Upper lobe of left lung (tissue), 6 donors: ENCODE results near the gene PROB1. TPM values are rescaled to one million over a fixed set of nuclear protein-coding genes. Genes with fewer than 3 reads are reported as not detected.
A peak's percentile ranks its signal among the peaks of the same experiment; 100 is the strongest.

Experiments
- ATAC-seq, 2 donors: fragments of 200-7000 bp; cut with Tn5 transposase; one replicate each; pipeline ENCODE4 v1.9.1; 2022; ENCODE audit warnings: mild to moderate bottlenecking in 2 of 2, moderate library complexity in 2 of 2; ENCODE audit not compliant: low FRiP score in 2 of 2
- DNase-seq, 2 donors: peaks; one replicate each; pipeline ENCODE4 v3.0.0-alpha.2; 2019 to 2020
- H3K27ac ChIP-seq, 4 donors: fragments of 200-600 bp; sonication (generic); one replicate each; pipeline ENCODE4 v1.5.1; 2016 to 2019
- H3K27me3 ChIP-seq, 4 donors: fragments of 200-600 bp; sonication (generic); one replicate each; pipeline ENCODE4 v1.5.1; 2017 to 2019
- H3K36me3 ChIP-seq, 4 donors: fragments of 200-600 bp; sonication (generic); one replicate each; pipeline ENCODE4 v1.5.1; 2016 to 2019
- H3K4me1 ChIP-seq, 4 donors: fragments of 200-600 bp; sonication (generic); one replicate each; pipeline ENCODE4 v1.5.1; 2018 to 2019
- H3K4me3 ChIP-seq, 4 donors: fragments of 200-600 bp; sonication (generic); one replicate each; pipeline ENCODE4 v1.5.1; 2017 to 2019; ENCODE audit warnings: mild to moderate bottlenecking in 2 of 4, moderate library complexity in 1 of 4
- H3K9me3 ChIP-seq, 4 donors: fragments of 200-600 bp; sonication (generic); one replicate each; pipeline ENCODE4 v1.5.1; 2018 to 2019
- CTCF ChIP-seq, 6 experiments: fragments of 450-650 bp in 4 of 6; fragments of 200-600 bp in 2 of 6; sonication (generic) in 2 of 6; IDR thresholded peaks; one replicate each; pipeline ENCODE4 v1.5.1; 2016 to 2019; ENCODE audit warnings: antibody characterized with exemption in 6 of 6
- EP300 ChIP-seq, 4 donors: sonication (generic); formaldehyde crosslinking; IDR thresholded peaks; one replicate each; pipeline ENCODE4 v1.5.1; 2017; ENCODE audit warnings: antibody characterized with exemption in 4 of 4, control low read depth in 2 of 4
- POLR2A ChIP-seq, 4 donors: fragments of 450-650 bp; IDR thresholded peaks; one replicate each; pipeline ENCODE4 v1.5.1; 2016 to 2017; ENCODE audit warnings: antibody characterized with exemption in 4 of 4, mild to moderate bottlenecking in 2 of 4
- POLR2AphosphoS5 ChIP-seq, 2 donors: sonication (generic); formaldehyde crosslinking; IDR thresholded peaks; one replicate each; pipeline ENCODE4 v1.5.1; 2017; ENCODE audit warnings: antibody characterized with exemption in 2 of 2
- WGBS, 2 donors: methylation state at CpG; one replicate each; pipeline ENCODE4 v1.1.5; 2017 to 2018; 5-methylcytosine and 5-hydroxymethylcytosine counted together
- total RNA-seq, 6 donors: library from RNA; depleted of rRNA in 4 of 6; stranded (reverse); fragments of >200 nt in 4 of 6; gene quantifications; one replicate each; pipeline versions ENCODE4 v1.1.0 to v1.2.1, GENCODE V29; 2016 to 2021
- donor health status: DM: no; HTN: no; CAD: no; lungs with moderate emphysema.
- donor health status: DM: no; HTN: yes; CAD: no; lungs with severe emphysema.

Gene PROB1
- total RNA-seq, 6 donors from 2014 or later = 0.33 to 2.1 (median 0.95) TPM

GRCh38 chr5:139392678-139393496 lies 2.0 kb downstream of the PROB1 start:
- ATAC-seq (peak; percentile 68 to 78), DNase-seq (peak; percentile 77 to 94)
- 10 to 13% methylated on average over 19 to 34 of the region's 77 CpGs for WGBS, 2 donors
- peaks cover 0 to 31% (median 18%) of the 10 kb centered on the region in 4 donors for H3K27me3 ChIP-seq
- peaks cover 14 to 53% (median 43%) of the 10 kb centered on the region in 4 donors for H3K4me1 ChIP-seq
- H3K36me3 ChIP-seq = no peaks in the 10 kb centered on the region
- H3K27ac ChIP-seq = peak overlapping the region in 2 of 4 donors; percentile 56 to 71
- peak overlapping the region; percentile 26 to 65 (median 54) for H3K4me3 ChIP-seq
- H3K9me3 ChIP-seq = no peaks in the 10 kb centered on the region
- TF ChIP-seq POLR2A (IDR thresholded peaks at IDR 0.05) = no peak
- peak; percentile 44 to 87 (median 86) for TF ChIP-seq CTCF (IDR thresholded peaks at IDR 0.05)

- Histone ChIP-seq H3K27ac (peak overlapping the region in 2 of 4 donors; percentile 56 to 71), H3K27me3 (peaks cover 0 to 31% (median 18%) of the 10 kb centered on the region in 4 donors), H3K9me3 (no peaks in the 10 kb centered on the region), H3K4me3 (peak overlapping the region in 3 of 4 donors; percentile 49 to 65 (median 59)), H3K36me3 (no peaks in the 10 kb centered on the region), H3K4me1 (peaks cover 14 to 56% (median 45%) of the 10 kb centered on the region in 4 donors)
- ATAC-seq (peak in 1 of 2 donors; percentile 4), DNase-seq (no peak)
- TF ChIP-seq POLR2AphosphoS5 (IDR thresholded peaks at IDR 0.05) = no peak
- peak in 1 of 4 donors; percentile 15 for TF ChIP-seq POLR2A (IDR thresholded peaks at IDR 0.05)
- WGBS, 2 donors = 13 to 22% methylated on average over 12 to 27 of the region's 36 CpGs
Measured at GRCh38 chr5:139392324-139392677, 2.6 kb downstream of the PROB1 start.

- Histone ChIP-seq H3K27ac (peak overlapping the region in 3 of 4 donors; percentile 38 to 71 (median 64)), H3K4me3 (peak overlapping the region in 3 of 4 donors; percentile 49 to 65 (median 59))
- ATAC-seq = no peak
Measured at GRCh38 chr5:139391570-139392323, 3.2 kb downstream of the PROB1 start.

GRCh38 chr5:139390639-139391569 lies 4.0 kb downstream of the PROB1 start:
- H3K9me3 ChIP-seq = no peaks in the 10 kb centered on the region
- no peak for DNase-seq
- ATAC-seq = no peak
- peaks cover 0 to 31% (median 18%) of the 10 kb centered on the region in 4 donors for H3K27me3 ChIP-seq
- peaks cover 14 to 59% (median 45%) of the 10 kb centered on the region in 4 donors for H3K4me1 ChIP-seq
- peak overlapping the region in 3 of 4 donors; percentile 38 to 71 (median 64) for H3K27ac ChIP-seq
- no peak overlapping the region for H3K4me3 ChIP-seq
- H3K36me3 ChIP-seq = no peaks in the 10 kb centered on the region
- TF ChIP-seq POLR2A (IDR thresholded peaks at IDR 0.05) (no peak), EP300 (IDR thresholded peaks at IDR 0.05) (no peak), POLR2AphosphoS5 (IDR thresholded peaks at IDR 0.05) (no peak), CTCF (IDR thresholded peaks at IDR 0.05) (no peak)
- WGBS, 2 donors = 83 to 84% methylated on average over 7 to 10 of the region's 10 CpGs

More at GRCh38 chr5:139391570-139392323, 3.2 kb downstream of the PROB1 start:
- peaks cover 0 to 31% (median 18%) of the 10 kb centered on the region in 4 donors for H3K27me3 ChIP-seq
- DNase-seq = no peak
- no peaks in the 10 kb centered on the region for H3K36me3 ChIP-seq
- peaks cover 14 to 56% (median 45%) of the 10 kb centered on the region in 4 donors for H3K4me1 ChIP-seq
- no peaks in the 10 kb centered on the region for H3K9me3 ChIP-seq
- WGBS, 2 donors = 50 to 73% methylated on average over 25 to 33 of the region's 33 CpGs
- TF ChIP-seq CTCF (IDR thresholded peaks at IDR 0.05) (no peak), POLR2A (IDR thresholded peaks at IDR 0.05) (no peak)
